ENCODE results near the gene SLC35F5.
"Not testable (repeated sequence)": the region's sequence is repeated elsewhere in the genome, so short reads cannot be mapped to it uniquely, and the experiment has no call there.

SLC35F5 gene

DNA sequence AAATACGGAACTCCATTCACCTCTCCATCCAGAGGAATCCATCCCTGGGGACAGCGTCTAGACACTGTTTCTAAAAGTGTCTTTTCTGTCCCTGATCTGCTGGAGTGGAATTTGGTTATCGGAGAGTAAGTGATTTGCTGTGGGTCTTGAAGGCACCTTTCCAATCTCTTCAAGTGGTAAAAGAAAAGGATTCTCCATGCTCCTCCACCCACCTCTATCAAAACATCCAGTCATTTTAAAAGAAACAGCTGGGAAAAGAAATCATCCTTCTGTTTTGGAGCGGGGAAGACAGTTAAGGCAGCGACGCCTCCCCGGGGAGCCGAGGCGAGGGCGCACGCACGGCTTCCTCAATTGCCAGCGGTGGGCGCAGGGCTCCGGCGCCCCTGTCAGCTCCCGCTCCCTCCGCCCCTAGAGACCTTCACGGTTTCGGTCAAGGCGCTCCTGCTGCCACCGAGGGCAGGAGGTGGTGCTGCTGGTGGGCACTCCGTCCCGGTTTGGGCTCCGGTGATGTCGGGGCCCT is 547 bp downstream of the SLC35F5 start:
- peak; percentile 21 for DNase-seq (ENCODE audit: low spot score)

DNA sequence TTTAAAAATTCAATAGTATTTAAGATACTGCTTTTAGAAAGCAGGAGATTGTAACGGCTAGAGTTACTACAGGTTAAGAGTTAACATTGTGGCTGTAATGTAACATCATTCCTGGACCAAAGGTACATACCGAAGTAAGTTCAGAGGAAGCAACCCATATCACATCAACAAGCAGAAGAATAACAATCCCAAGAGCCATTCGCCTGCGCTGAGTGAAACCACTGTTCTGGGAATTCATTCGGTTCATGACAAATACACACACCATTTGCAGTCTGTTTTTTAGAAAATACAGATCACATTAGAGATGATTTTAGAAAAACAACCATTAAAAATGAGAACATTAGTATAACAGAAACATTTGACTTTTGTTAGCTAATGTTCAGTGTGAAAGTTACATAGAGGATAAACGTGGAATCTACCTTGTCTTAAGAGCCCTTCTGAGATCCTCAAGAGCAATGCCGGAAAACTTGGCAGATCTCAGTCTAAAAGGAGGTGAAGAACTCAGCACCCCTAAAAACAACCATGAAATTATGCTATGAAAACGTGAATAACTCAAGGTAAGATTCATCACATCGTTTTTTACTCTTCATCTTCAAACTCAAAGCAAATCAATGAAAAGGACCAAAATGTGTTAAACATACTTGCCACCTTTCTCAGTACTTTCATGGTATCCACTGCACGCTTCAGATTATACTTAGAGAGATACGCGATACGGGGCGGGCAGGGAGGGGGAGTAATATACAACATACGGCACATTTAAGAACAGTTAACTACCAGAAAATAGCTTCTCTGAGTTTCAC is 1.2 kb downstream of the SLC35F5 start:
- peak; percentile 12 for DNase-seq (ENCODE audit: low spot score)

DNA sequence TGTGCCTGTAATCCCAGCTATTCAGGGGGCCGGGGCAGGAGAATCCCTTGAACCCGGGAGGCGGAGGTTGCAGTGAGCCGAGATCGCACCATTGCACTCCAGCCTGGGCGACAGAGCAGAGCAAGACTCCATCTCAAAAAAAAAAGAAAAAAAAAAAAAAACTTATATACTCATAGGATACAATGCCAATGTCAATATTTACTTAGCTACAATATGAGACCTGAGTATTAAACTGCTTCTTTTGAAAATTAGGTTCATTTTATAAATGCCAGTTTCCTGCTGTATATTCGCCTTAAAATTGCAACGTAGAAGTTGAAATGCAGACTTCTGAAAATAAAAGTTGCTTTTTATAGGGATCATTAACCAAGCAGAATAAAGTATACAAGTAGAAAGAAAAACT is 2.3 kb downstream of the SLC35F5 start:
- DNase-seq (ENCODE audit: low spot score), result no peak

DNA sequence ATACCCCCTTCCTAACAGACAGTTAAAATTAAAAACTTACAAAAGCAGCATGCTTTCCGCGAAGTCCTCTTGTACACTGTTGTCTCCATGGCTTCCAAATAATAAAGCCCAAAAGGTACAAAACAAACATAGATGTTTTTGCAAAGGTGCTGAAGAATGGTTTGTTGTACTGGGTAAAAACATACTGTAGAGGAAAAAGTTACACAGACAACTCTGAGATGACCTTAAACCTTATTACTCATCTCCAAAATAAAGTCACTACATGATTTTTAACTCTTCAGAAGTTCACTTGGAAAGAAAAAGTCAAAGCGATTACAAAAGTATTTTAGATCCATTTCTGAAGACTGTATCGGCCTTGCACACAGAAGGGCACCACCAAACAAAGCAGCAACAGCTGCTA is 6.1 kb downstream of the SLC35F5 start:
- no peak for DNase-seq (ENCODE audit: low spot score)

DNA sequence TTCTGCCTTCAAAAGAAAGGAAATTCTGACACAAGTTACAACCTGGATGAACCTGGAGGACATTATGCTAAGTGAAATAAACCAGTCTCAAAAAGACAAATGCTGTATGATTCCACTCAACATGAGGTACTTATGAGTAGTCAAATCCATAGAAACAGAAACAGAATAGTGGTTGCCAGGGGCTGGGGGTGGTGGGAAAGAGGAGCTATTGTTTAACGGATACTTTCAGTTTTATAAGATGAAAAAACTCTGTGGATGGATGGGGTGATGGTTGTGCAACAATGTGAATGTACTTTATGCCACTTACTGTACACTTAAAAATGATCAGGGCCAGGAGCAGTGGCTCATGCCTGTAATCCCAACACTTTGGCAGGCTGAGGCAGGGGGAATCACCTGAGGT is 15.4 kb downstream of the SLC35F5 start:
- no peak for DNase-seq (ENCODE audit: low spot score)

DNA sequence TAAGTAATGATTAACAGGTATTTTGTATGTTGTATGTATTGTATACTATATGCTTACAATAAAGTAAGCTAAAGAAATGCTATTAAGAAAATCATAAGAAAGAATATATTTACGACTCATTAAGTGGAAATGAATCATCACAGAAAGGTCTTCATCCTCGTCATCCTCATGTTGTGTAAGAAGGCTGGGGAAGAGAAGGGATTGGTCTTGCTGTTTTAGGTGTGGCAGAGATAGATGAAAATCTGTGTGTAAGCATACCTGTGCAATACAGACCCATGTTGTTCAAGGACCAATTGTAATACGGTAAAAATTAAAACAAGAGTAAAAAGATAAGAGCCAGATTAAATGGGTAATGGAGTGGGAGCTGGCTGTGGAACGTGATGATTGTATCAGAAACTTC is 16.6 kb downstream of the SLC35F5 start:
- no peak for DNase-seq (ENCODE audit: low spot score)

DNA sequence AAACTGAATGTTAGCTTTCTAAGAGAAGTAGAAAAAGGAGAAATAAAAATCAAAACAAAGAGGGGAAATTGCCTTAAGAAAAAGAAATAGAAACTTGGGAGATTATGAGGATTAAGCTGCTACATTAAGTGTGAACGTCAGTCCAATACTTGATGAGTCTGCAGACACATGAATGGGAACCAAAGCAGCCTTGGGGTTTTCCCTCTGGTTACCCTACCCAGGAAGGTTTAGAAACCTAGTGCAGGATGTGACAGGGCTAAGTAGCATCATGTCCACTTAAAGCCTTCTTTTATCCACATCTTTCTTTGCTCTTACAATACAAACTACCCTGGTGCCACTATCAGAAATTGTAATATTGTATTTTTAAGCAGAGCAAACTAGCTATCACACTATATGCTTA is 22.3 kb downstream of the SLC35F5 start:
- no peak for DNase-seq (ENCODE audit: low spot score)

DNA sequence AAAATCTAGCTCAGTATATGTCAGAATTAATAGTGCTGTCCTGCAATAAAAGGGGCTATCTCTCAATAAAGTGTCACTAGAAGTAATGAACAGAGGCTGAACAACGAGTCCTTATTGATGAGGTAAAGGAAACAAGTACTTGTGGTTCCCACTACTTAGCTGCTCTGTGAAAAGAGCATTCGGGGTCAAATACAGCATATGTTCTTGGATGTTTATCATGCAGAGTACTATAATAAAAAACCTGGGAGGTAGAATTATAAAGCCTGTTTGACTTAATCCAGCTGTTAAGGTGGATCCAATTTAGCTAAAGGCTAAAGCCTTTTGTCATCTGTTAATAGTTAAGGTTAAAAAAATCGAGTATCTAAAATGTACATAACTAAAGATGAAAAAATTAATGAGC is 32.4 kb downstream of the SLC35F5 start:
- no peak for DNase-seq (ENCODE audit: low spot score)

DNA sequence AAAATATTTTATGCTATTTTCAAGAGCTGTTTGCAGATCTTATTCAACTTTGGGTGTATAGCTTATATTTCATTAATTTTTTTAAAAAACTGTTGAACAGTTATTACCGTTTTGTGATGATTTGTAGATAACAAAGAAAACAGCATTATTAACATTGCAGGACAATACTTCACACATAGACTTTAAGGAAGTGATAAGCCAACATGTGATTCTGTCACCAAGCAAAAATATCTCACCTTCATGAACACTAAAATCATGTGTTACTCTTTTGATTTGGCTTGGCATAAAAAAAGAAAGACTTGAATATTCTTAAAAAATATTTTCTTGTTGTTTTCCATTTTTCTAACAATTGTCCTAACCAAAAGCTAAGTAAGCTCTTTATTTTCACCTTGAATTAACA is 33.0 kb downstream of the SLC35F5 start:
- DNase-seq (ENCODE audit: low spot score), result no peak

DNA sequence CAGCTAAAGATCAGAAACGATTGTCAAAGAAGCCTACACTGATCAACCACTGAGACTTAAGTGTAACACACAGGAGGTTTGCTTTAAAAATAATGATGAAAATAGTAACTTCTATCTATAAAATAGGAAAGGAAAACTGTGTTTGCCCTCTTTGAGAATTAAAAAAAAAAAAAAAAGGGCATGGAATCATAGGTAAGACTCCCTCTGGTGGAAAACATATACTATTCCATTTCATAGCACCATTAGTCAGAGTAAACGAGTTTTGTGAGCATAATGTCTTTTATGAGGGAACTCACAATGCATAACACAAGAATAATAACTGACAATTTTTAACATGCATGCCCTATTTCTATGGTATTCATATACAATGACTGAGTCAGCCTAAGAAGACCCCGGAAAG is 36.3 kb downstream of the SLC35F5 start:
- no peak for DNase-seq (ENCODE audit: low spot score)

DNA sequence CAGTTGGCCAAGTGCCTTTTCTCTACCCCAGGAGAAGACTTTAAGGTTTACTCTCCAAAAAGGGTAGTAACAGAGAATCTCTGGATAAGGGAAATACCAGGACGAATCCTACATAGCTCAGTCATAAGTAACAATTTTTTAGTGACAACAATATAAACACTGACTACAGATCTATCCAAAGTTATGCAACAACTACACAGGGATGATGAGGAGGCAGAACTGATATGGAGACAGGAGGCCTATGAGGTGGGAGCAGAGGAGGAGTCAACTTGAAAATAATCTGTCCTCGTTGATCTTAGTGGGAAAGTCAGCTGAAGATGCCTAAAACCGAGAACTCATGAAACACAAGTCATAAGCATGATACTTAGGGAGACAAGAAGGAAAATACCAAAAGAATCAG is 40.2 kb downstream of the SLC35F5 start:
- no peak for DNase-seq (ENCODE audit: low spot score)

DNA sequence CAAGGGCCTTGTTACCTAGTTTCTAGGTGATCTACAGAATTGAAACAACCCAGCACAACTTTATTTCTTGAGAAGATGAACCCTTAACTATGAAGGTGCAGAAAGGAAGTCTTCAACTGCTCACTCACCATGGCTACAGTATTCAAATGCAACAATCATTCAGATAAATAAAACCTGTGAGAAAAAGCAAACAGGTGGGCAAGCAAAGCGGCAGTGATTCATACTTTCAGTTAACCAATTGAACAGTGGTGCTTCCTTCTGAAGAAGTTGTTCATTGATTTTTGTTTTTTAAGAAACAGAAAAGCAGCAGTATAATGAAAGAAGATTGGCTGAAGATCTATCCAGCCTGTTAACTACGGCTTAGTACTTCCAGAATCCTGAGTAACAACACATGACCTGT is 43.5 kb downstream of the SLC35F5 start:
- DNase-seq (ENCODE audit: low spot score), result no peak

DNA sequence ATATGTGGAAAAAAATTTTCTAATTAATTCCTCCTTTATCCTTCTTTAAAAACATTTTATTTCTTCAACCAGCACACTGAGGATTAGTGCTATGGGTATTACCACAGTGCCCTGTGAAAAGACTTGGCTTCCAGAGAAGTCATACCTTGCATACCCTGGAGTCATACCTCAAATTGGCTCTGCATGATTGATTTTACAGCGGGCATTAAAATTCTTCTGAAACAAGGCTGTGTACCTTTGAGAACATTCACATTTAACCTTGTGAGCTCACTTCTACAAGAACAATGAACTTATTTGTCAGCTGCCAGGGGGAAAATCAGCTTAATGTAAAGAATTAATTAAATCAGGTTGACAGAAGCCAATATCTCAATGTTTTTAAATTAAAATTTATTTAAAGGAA is 44.6 kb downstream of the SLC35F5 start:
- no peak for DNase-seq (ENCODE audit: low spot score)

DNA sequence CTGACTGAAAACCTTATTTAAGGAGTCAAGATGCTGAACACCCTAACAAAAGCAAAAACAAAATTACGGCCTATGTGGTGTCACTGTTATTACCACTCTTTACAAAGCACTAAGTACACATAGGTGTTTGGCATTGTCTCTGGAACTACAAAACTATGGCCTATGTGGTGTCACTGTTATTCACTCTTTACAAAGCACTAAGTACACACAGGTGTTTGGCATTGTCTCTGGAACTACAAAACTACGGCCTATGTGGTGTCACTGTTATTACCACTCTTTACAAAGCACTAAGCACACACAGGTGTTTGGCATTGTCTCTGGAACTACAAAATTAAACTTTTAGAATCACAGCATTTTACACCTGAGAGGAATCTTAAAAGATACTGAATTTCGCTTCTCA is 47.4 kb downstream of the SLC35F5 start:
- no peak for DNase-seq (ENCODE audit: low spot score)

DNA sequence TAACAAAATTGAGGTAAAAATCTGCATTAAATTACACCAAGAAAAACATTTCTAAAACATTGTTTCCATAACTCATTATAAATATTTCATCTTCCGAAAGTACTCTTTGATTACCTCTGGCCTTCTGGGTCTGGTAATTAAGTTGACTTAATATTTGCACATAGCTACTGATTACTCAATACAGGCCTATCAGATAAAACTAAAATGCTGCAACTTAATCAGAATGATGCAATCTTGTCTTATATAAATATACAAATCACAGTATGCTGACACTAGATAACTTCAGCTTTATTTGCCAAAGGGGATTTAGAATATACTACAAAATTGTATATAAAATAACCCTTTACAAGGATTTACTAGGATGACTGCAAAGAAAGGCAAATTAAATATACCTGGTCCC is 49.3 kb downstream of the SLC35F5 start:
- DNase-seq (ENCODE audit: low spot score), result no peak

DNA sequence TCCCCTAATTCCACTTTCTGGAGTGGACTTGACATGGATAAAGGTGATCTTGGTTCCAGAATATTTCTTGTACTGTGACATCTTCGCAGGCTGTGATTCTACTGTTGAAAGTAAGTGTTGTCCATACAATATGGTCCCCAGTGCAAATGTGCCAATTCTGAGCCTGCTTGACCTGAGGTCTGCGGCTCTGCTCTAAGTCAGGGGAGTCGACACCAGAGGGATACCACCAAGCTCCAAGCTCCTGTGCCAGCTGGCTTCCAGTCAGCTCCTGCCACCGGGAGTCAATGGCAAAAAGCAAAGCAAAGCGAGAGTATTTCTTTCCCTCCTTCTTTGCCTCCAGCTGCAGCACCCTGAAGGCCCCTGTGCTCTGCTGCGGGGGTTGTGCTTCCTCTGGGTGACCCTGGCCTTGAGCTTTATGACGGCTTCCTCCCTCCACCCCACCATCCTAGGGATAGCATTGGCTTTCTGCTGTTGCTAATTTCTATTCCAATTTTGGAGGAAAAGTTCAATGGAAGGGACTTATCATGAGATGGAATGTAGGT is 50.4 kb downstream of the SLC35F5 start:
- no peak for DNase-seq (ENCODE audit: low spot score)

DNA sequence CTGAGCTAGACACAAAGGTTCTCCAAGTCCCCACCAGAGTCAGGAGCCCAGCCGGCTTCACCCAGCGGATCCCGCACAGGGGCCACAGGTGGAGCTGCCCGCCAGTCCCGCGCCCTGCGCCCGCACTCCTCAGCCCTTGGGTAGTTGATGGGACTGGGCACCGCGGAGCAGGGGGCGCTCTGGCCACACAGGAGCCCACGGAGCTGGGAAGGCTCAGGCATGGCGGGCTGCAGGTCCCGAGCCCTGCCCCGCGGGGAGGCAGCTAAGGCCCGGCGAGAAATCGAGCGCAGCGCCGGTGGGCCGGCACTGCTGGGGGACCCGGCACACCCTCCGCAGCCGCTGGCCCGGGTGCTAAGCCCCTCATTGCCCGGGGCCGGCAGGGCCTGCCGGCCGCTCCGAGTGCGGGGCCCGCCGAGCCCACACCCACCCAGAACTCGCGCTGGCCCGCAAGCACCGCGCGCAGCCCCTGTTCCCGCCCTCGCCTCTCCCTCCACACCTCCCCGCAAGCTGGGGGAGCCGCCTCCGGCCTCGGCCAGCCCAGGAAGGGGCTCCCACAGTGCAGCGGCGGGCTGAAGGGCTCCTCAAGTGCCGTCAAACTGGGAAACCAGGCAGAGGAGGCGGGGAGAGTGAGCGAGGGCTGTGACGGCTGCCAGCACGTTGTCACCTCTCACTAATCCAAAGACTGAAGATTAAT is 52.0 kb downstream of the SLC35F5 start:
- not testable (repeated sequence) for DNase-seq (ENCODE audit: low spot score)

DNA sequence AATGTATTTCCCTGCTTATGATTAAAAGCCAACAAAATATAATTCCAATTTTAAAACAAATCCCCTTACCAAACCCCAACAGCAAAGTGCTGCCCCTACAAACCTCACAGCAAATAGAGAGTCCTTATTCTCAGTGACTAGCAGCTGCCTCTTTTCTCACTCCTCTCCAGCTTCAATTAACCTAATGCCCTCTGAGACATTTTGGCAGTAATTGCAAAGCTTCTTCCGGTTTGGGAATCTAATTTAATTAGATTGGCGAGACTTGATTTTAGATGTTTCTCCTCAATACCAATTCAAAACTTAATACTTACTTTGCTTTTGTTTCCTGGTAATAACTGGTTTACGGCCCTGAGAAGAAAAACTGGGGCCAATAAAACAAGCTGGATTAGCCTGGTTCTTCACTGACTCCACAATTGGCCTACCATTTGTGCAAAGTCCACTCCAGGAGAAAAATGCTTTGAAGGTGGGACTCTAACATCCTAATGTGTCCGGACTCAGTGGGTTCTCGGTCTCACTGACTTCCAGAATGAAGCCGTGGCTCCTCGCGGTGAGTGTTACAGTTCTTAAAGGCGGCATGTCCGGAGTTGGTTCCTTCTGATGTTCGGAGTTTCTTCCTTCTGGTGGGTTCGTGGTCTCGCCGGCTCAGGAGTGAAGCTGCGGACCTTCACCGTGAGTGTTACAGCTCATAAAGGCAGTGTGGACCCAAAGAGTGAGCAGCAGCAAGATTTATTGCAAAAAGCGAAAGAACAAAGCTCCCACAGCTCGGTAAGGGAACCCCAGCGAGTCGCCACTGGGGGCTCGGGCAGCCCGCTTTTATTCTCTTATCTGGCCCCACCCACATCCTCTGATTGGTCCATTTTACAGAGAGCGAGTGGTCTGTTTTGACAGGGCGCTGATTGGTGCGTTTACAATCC is 52.8 kb downstream of the SLC35F5 start:
- DNase-seq (ENCODE audit: low spot score), result no peak

DNA sequence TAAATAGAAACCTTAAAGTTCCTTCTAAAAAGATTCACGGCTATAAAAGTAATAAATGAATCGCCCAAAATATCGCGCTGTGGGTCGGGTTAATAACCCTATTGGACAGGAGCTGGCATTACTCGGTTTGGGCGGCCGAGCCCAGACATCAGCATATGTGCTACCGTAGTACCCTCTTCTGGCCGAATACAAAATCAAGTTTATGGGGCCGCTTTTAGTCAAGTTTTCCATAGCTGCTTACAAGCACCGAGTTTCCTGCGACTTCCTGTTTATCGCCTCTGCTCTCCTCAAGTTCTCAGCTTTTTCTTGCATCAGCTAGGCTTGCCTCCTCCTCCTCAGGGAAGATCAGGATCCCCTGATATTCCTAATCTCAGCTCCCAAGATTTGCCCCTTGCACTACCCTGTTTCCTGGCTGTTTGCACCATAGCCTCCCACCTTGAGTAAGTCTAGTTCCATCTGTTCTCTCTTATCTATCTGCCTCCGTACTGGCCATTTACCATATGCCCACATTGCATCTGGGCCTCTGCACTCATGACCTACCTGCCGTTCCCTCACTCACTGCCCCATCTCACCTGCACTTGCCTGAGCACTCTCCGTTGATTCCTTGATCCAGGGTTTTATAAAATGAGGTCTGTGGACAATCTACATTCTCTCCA is 56.1 kb downstream of the SLC35F5 start:
- DNase-seq (ENCODE audit: low spot score), result no peak

DNA sequence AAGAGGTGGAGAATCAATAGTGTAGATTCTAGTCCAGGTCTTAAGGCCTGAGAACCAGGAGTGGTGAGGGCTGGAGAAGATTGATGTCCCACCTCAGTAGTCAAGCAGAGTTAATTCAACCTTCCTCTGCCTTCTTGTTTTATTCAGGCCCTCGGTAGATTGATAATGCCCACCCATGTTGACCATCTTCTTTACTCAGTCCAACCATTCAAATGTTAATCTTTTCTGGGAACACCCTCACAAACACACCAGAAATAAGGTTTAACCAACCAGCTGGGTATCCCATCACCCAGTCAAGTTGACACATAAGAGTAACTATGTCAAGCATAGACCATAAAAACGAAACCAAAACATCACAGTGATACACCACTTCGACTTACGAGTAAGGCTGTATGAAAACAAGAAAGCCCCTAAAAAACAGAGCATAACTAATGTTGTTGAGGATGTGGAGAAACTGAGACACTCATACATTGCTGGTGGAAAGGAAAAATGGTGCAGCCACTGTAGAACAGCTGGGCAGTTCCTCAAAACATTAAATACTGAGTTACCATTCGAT is 57.5 kb downstream of the SLC35F5 start:
- DNase-seq (ENCODE audit: low spot score), result no peak

DNA sequence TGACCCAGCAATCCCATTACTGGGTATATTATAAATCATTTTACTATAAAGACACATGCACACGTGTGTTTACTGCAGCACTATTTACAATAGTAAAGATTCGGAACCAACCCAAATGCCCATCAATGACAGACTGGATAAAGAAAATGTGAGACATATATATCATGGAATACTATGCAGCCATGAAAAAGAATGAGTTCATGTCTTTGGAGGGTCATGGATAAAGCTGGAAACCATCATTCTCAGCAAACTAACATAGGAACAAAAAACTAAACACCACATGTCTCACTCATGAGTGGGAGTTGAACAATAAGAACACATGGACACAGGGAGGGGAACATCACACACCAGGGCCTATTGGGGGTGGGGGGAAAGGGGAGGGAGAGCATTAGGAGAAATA is 58.2 kb downstream of the SLC35F5 start:
- DNase-seq (ENCODE audit: low spot score), result not testable (repeated sequence)
